H1 (cell line): Measurements from ENCODE around the gene DCLRE1A. TPM values are rescaled to one million over a fixed set of nuclear protein-coding genes. Genes with fewer than 3 reads are reported as not detected.

Experiments used
- CTCF ChIA-PET: fragments of 300-600 bp; sonication (Branson Sonifier 250); formaldehyde crosslinking; loops from one replicate; lab custom pipeline; 2021; ENCODE audit not compliant: partially characterized antibody; lab: Charles Lee
- POLR2A ChIA-PET: fragments of 300-600 bp; sonication (Branson Sonifier 250); formaldehyde crosslinking; loops from one replicate; lab custom pipeline; 2021; ENCODE audit warnings: inconsistent platforms; ENCODE audit not compliant: partially characterized antibody; lab: Charles Lee
- DNase-seq, 2 experiments: peaks; one replicate each; pipeline versions ENCODE4 v3.0.0 to v3.0.0-alpha.2; 2010 to 2022; ENCODE audit warnings: low spot score in 2 of 2, low read depth in 1 of 2, mixed read lengths in 1 of 2
- FAIRE-seq: peaks from 2 replicates; lab custom pipeline; 2011; peaks lifted over from hg19 to GRCh38; lab: Jason Lieb, UNC
- H2AFZ ChIP-seq: 2 replicates; pipeline ENCODE4 v1.8.1; 2012; ENCODE audit warnings: low read length, inconsistent platforms
- H2AK5ac ChIP-seq: 2 replicates; pipeline ENCODE4 v1.6.1; 2013; ENCODE audit warnings: low read depth, low read length
- H2BK120ac ChIP-seq: replicated peaks from 2 replicates; pipeline ENCODE3; 2013; ENCODE audit warnings: low read depth, low read length, inconsistent platforms
- H2BK12ac ChIP-seq: 2 replicates; pipeline ENCODE4 v1.6.1; 2013; ENCODE audit warnings: low read depth, low read length
- H2BK15ac ChIP-seq: 2 replicates; pipeline ENCODE4 v1.6.1; 2013; ENCODE audit warnings: low read length
- H2BK20ac ChIP-seq: 2 replicates; pipeline ENCODE4 v1.6.1; 2013; ENCODE audit warnings: low read length
- H2BK5ac ChIP-seq: 2 replicates; pipeline ENCODE4 v1.6.1; 2013; ENCODE audit warnings: low read depth, low read length
- H3K14ac ChIP-seq: 2 replicates; pipeline ENCODE4 v1.6.1; 2013; ENCODE audit warnings: inconsistent platforms; ENCODE audit not compliant: insufficient read length
- H3K18ac ChIP-seq: 2 replicates; pipeline ENCODE4 v1.6.1; 2013; ENCODE audit warnings: low read length; ENCODE audit errors: extremely low read depth
- H3K23ac ChIP-seq: 2 replicates; pipeline ENCODE4 v1.6.1; 2013; ENCODE audit warnings: inconsistent platforms; ENCODE audit not compliant: insufficient read length
- H3K23me2 ChIP-seq: 2 replicates; pipeline ENCODE4 v1.6.1; 2013; ENCODE audit warnings: low read depth, low read length
- H3K27ac ChIP-seq: 2 replicates; pipeline ENCODE4 v1.6.1; 2011; ENCODE audit warnings: low read depth, low read length, inconsistent platforms
- H3K27me3 ChIP-seq, 4 experiments: replicated peaks in 1 of 4; 1 replicate in 1 of 4; 2 replicates in 3 of 4; pipeline versions ENCODE4 v1.6.1 to v1.8.1; 2011 to 2013; ENCODE audit warnings: low read length in 3 of 4, mild to moderate bottlenecking in 3 of 4, inconsistent platforms in 2 of 4, mixed read lengths in 2 of 4, moderate library complexity in 1 of 4; ENCODE audit not compliant: control insufficient read depth in 3 of 4, insufficient read depth in 3 of 4; ENCODE audit errors: extremely low read depth in 1 of 4
- H3K36me3 ChIP-seq, 4 experiments: 2 replicates each; pipeline versions ENCODE4 v1.6.1 to v1.8.1; 2011 to 2013; ENCODE audit warnings: mild to moderate bottlenecking in 4 of 4, low read length in 3 of 4, moderate library complexity in 2 of 4, control low read depth in 1 of 4, inconsistent platforms in 1 of 4; ENCODE audit not compliant: insufficient read depth in 4 of 4, control insufficient read depth in 2 of 4
- H3K4ac ChIP-seq: replicated peaks from 2 replicates; pipeline ENCODE3; 2013; ENCODE audit warnings: low read length, low read depth, mixed read lengths, inconsistent platforms; ENCODE audit not compliant: insufficient read length
- H3K4me1 ChIP-seq, 4 experiments: replicated peaks in 1 of 4; 1 replicate in 1 of 4; 2 replicates in 3 of 4; pipeline versions ENCODE4 v1.6.1 to v1.8.1; 2011 to 2013; ENCODE audit warnings: low read length in 3 of 4, inconsistent platforms in 2 of 4, mixed read lengths in 1 of 4; ENCODE audit not compliant: insufficient read depth in 4 of 4, control insufficient read depth in 3 of 4
- H3K4me2 ChIP-seq, 2 experiments: 2 replicates each; pipeline versions ENCODE4 v1.6.1 to v1.8.1; 2011 to 2013; ENCODE audit warnings: low read depth in 2 of 2, low read length in 2 of 2, control low read depth in 1 of 2, inconsistent platforms in 1 of 2, mild to moderate bottlenecking in 1 of 2; ENCODE audit not compliant: insufficient read depth in 1 of 2
- H3K4me3 ChIP-seq, 4 experiments: fragments of 200-600, 300-600 bp in 1 of 4; sonication (generic), shearing (Covaris generic), sonication (Bioruptor Twin) in 1 of 4; 2 replicates each; pipeline versions ENCODE4 v1.5.1 to v1.8.1; 2011 to 2016; ENCODE audit warnings: low read length in 4 of 4, low read depth in 3 of 4, control low read depth in 2 of 4, inconsistent platforms in 2 of 4, mild to moderate bottlenecking in 2 of 4, mixed read lengths in 1 of 4, moderate library complexity in 1 of 4; ENCODE audit not compliant: insufficient read depth in 2 of 4; ENCODE audit errors: extremely low read depth in 1 of 4
- H3K56ac ChIP-seq: replicated peaks from 2 replicates; pipeline ENCODE3; 2013; ENCODE audit warnings: low read depth, mild to moderate bottlenecking, mixed read lengths, low read length, inconsistent platforms; ENCODE audit not compliant: insufficient read length
- H3K79me1 ChIP-seq: 2 replicates; pipeline ENCODE4 v1.6.1; 2013; ENCODE audit warnings: low read depth, low read length, control low read depth
- H3K79me2 ChIP-seq, 2 experiments: 2 replicates each; pipeline versions ENCODE4 v1.6.1 to v1.8.1; 2012 to 2013; ENCODE audit warnings: low read length in 2 of 2, mild to moderate bottlenecking in 2 of 2, inconsistent platforms in 1 of 2; ENCODE audit not compliant: insufficient read depth in 2 of 2, control insufficient read depth in 1 of 2
- H3K9ac ChIP-seq, 4 experiments: replicated peaks in 1 of 4; 1 replicate in 1 of 4; 2 replicates in 3 of 4; pipeline versions ENCODE4 v1.6.1 to v1.8.1; 2011 to 2013; ENCODE audit warnings: low read depth in 3 of 4, low read length in 3 of 4, control low read depth in 2 of 4, mild to moderate bottlenecking in 2 of 4, moderate library complexity in 2 of 4, inconsistent platforms in 1 of 4; ENCODE audit errors: extremely low read depth in 1 of 4
- H3K9me3 ChIP-seq, 2 experiments: 2 replicates each; pipeline versions ENCODE4 v1.6.1 to v1.8.1; 2012 to 2013; ENCODE audit warnings: mild to moderate bottlenecking in 2 of 2, moderate library complexity in 2 of 2, control low read depth in 1 of 2, inconsistent platforms in 1 of 2, low read depth in 1 of 2, low read length in 1 of 2, mixed read lengths in 1 of 2; ENCODE audit not compliant: insufficient read depth in 2 of 2
- H4K20me1 ChIP-seq, 2 experiments: replicated peaks in 1 of 2; 2 replicates each; pipeline versions ENCODE3 to v1.8.1; 2011 to 2013; ENCODE audit warnings: inconsistent platforms in 2 of 2, low read length in 2 of 2, mild to moderate bottlenecking in 1 of 2; ENCODE audit not compliant: insufficient read depth in 2 of 2, control insufficient read depth in 1 of 2
- H4K5ac ChIP-seq: 2 replicates; pipeline ENCODE4 v1.6.1; 2013; ENCODE audit warnings: low read length, low read depth, mixed read lengths, inconsistent platforms; ENCODE audit not compliant: insufficient read length
- H4K8ac ChIP-seq: 2 replicates; pipeline ENCODE4 v1.8.0; 2013; ENCODE audit warnings: mild to moderate bottlenecking, moderate library complexity, low read length, inconsistent platforms; ENCODE audit not compliant: insufficient read depth; ENCODE audit errors: extremely low read depth
- H4K91ac ChIP-seq: replicated peaks from 2 replicates; pipeline ENCODE3; 2013; ENCODE audit warnings: low read length, mixed read lengths, inconsistent platforms; ENCODE audit not compliant: insufficient read length
- ASH2L ChIP-seq: fragments of 200-600, 300-600 bp; sonication (generic); IDR thresholded peaks from one replicate; pipeline ENCODE4 v1.7.1; 2017; ENCODE audit warnings: low read length
- BACH1 ChIP-seq: IDR thresholded peaks from 2 replicates; pipeline ENCODE4 v1.6.1; 2012; ENCODE audit warnings: low read length, improper control_type of control experiment
- CBX8 ChIP-seq: fragments of 300-800, 300-1000 bp; sonication (generic); IDR thresholded peaks from 2 replicates; pipeline ENCODE4 v1.7.1; 2016; ENCODE audit warnings: low read depth, low read length, borderline replicate concordance
- CTBP2 ChIP-seq: IDR thresholded peaks from 2 replicates; pipeline ENCODE4 v1.7.0; 2011; ENCODE audit warnings: borderline replicate concordance, mild to moderate bottlenecking, moderate library complexity, mixed read lengths, low read length; ENCODE audit not compliant: insufficient read depth, insufficient read length
- E2F6 ChIP-seq: IDR thresholded peaks from 2 replicates; pipeline ENCODE4 v1.6.1; 2012; ENCODE audit warnings: inconsistent platforms
- POLR2A ChIP-seq, 2 experiments: IDR thresholded peaks; 1 replicate in 1 of 2; 2 replicates in 1 of 2; pipeline ENCODE4 v1.6.1; 2011; ENCODE audit warnings: low read depth in 2 of 2, low read length in 2 of 2, mild to moderate bottlenecking in 2 of 2; ENCODE audit errors: control extremely low read depth in 1 of 2
- SIN3A ChIP-seq, 2 experiments: IDR thresholded peaks in 1 of 2; conservative IDR thresholded peaks in 1 of 2; 2 replicates each; pipeline ENCODE4 v1.6.1; 2011 to 2012; ENCODE audit warnings: low read length in 2 of 2, improper control_type of control experiment in 1 of 2, low read depth in 1 of 2, mild to moderate bottlenecking in 1 of 2
- WGBS, 2 experiments: shearing (Covaris generic) in 1 of 2; methylation state at CpG; one replicate each; pipeline versions ENCODE4 v1.1.6 to v1.1.7; 2013 to 2015; ENCODE audit warnings: low lambda C conversion rate in 2 of 2, mixed read lengths in 2 of 2, inconsistent platforms in 1 of 2, low coverage in 1 of 2, missing lambda C conversion rate in 1 of 2; ENCODE audit not compliant: insufficient replicate concordance in 2 of 2, insufficient coverage in 1 of 2, insufficient read length in 1 of 2; ENCODE audit errors: extremely low coverage in 1 of 2, missing lambda C conversion rate in 1 of 2; 5-methylcytosine and 5-hydroxymethylcytosine counted together
- polyA plus RNA-seq, 7 experiments: library from polyadenylated mRNA; depleted of rRNA in 3 of 7; stranded (reverse) in 5 of 7; unstranded in 2 of 7; fragments of >200 nt in 5 of 7; fragments of 200-250 nt in 2 of 7; gene quantifications; 1 replicate in 5 of 7; 2 replicates in 1 of 7; 4 replicates in 1 of 7; pipeline versions ENCODE4 v1.2.1 to v1.2.3, GENCODE V29; 2011 to 2013; ENCODE audit warnings: missing spikeins in 2 of 7, mixed read lengths in 2 of 7
- total RNA-seq: library from RNA; stranded (reverse); fragmentation: NEBNext Ultra II Directional; extraction: Animal tissue kit (Norgen Biotek cat#: 25700); gene quantifications from 2 replicates; pipeline ENCODE4 v1.2.1, GENCODE V29; 2021

DCLRE1A gene
- total and polyA plus RNA-seq, 2 of the 8 experiments (the other 6 are each of a cell fraction or from before 2014, with no cell fraction given): 8.1 to 10.1 TPM

- Histone ChIP-seq H3K18ac (no peak overlapping the region), H3K4ac (no peak overlapping the region), H3K79me2 (peaks cover 0 to 44% of the 10 kb centered on the region in 2 experiments; a peak in 2 of 4 replicates), H4K91ac (no peak overlapping the region), H2BK12ac (no peak overlapping the region), H3K27me3 (no peaks in the 10 kb centered on the region), H2AFZ (no peak overlapping the region), H2BK120ac (no peak overlapping the region), H3K79me1 (peaks cover 2% of the 10 kb centered on the region; the same call in 1 of the 2 replicates), H3K23me2 (0 out of 2 replicates have a peak, but pooled peaks cover 2% of the 10 kb centered on the region), H3K27ac (no peak overlapping the region), H4K8ac (no peak overlapping the region), H4K5ac (no peak overlapping the region), H2BK15ac (no peak overlapping the region), H3K4me2 (no peak overlapping the region), H4K20me1 (no peaks in the 10 kb centered on the region), H3K9ac (no peak overlapping the region), H3K9me3 (no peaks in the 10 kb centered on the region), H3K23ac (no peak overlapping the region), H3K56ac (no peak overlapping the region), H3K36me3 (peaks cover 2 to 44% (median 16%) of the 10 kb centered on the region in 4 experiments; a peak in 6 of 8 replicates), H2BK5ac (no peak overlapping the region), H3K4me1 (peaks cover 3 to 6% (median 4%) of the 10 kb centered on the region in 4 experiments; a peak in 5 of 7 replicates), H2BK20ac (no peak overlapping the region), H3K4me3 (no peak overlapping the region), H2AK5ac (no peak overlapping the region), H3K14ac (no peak overlapping the region)
- ChIA-PET POLR2A (no interaction called here), CTCF (interaction anchor here (0.6 kb wide), 1 partner anchor 1714 kb away, joined by 3 read pairs; no protein-coding TSS in a partner anchor)
- no peak for TF ChIP-seq CBX8
- no peak for TF ChIP-seq POLR2A (IDR thresholded peaks at IDR 0.05; ENCODE audit: control extremely low read depth in 1 of 2, low read depth in 2 of 2, low read length in 2 of 2)
- no peak for TF ChIP-seq CTBP2
- TF ChIP-seq BACH1: no peak
- no peak for TF ChIP-seq ASH2L
- no peak for TF ChIP-seq E2F6
- TF ChIP-seq SIN3A (conservative IDR thresholded peaks at IDR 0.05 in 1 of 2, IDR thresholded peaks at IDR 0.05 in 1 of 2; ENCODE audit: low read depth in 1 of 2, low read length in 2 of 2): no peak
- DNase-seq (no peak), FAIRE-seq (no peak)
- WGBS, 2 experiments: 95% methylated on average over 2 of the region's 2 CpGs; no CpG with 5 or more reads in 1 of the 2 experiments
These were observed 5.4 kb upstream of the DCLRE1A start for GRCh38 chr10:113859261-113859660.
